ENCODE data around the gene COX7B.
"Not testable (repeated sequence)": the region's sequence is repeated elsewhere in the genome, so short reads cannot be mapped to it uniquely, and the experiment has no call there.

Gene COX7B

GRCh38 chrX:77917294-77917933 is 18.1 kb downstream of the COX7B start:
- no peaks in the 10 kb centered on the region for H3K36me3 ChIP-seq (ENCODE audit: insufficient read depth)
- no peaks in the 10 kb centered on the region for H3K27me3 ChIP-seq (ENCODE audit: insufficient read depth, low read depth)
- peak overlapping the region; percentile 57 for H3K4me2 ChIP-seq
- no peak for TF ChIP-seq CTCF (conservative IDR thresholded peaks at IDR 0.05; ENCODE audit: low read depth, low read length)
- H3K27ac ChIP-seq: no peak overlapping the region; the same call in 1 of the 2 replicates
- H3K9ac ChIP-seq: no peak overlapping the region; the same call in 1 of the 2 replicates
- peaks cover 9% of the 10 kb centered on the region for H3K4me1 ChIP-seq (ENCODE audit: low read depth, poor library complexity, severe bottlenecking)
- H4K20me1 ChIP-seq (ENCODE audit: insufficient read depth): no peaks in the 10 kb centered on the region
- H3K4me3 ChIP-seq (IDR thresholded peaks at IDR 0.05; ENCODE audit: insufficient read depth, low read depth, low read length): no peak overlapping the region
- no peak overlapping the region; the same call in 1 of the 2 replicates for H2AFZ ChIP-seq (ENCODE audit: low read depth)
- no peaks in the 10 kb centered on the region for H3K79me2 ChIP-seq (ENCODE audit: insufficient read depth, low read depth)

- H3K4me1 ChIP-seq (ENCODE audit: low read depth, poor library complexity, severe bottlenecking): peaks cover 8% of the 10 kb centered on the region
- no peak for TF ChIP-seq CTCF (conservative IDR thresholded peaks at IDR 0.05; ENCODE audit: low read depth, low read length)
- H3K4me3 ChIP-seq (IDR thresholded peaks at IDR 0.05; ENCODE audit: insufficient read depth, low read depth, low read length): no peak overlapping the region
- no peak overlapping the region for H3K9ac ChIP-seq
- H2AFZ ChIP-seq (ENCODE audit: low read depth): no peak overlapping the region
- no peak overlapping the region for H3K27ac ChIP-seq
- no peaks in the 10 kb centered on the region for H3K79me2 ChIP-seq (ENCODE audit: insufficient read depth, low read depth)
- no peaks in the 10 kb centered on the region for H3K36me3 ChIP-seq (ENCODE audit: insufficient read depth)
- no peak overlapping the region for H3K4me2 ChIP-seq
- H4K20me1 ChIP-seq (ENCODE audit: insufficient read depth): no peaks in the 10 kb centered on the region
- H3K27me3 ChIP-seq (ENCODE audit: insufficient read depth, low read depth): no peaks in the 10 kb centered on the region
Measured at GRCh38 chrX:77918568-77918967, 19.3 kb downstream of the COX7B start.

- H3K27ac ChIP-seq; H3K4me2 ChIP-seq; H4K20me1 ChIP-seq (ENCODE audit: insufficient read depth); H3K27me3 ChIP-seq (ENCODE audit: insufficient read depth, low read depth); H3K4me1 ChIP-seq (ENCODE audit: low read depth, poor library complexity, severe bottlenecking); H2AFZ ChIP-seq (ENCODE audit: low read depth); H3K4me3 ChIP-seq (IDR thresholded peaks at IDR 0.05; ENCODE audit: insufficient read depth, low read depth, low read length); H3K79me2 ChIP-seq (ENCODE audit: insufficient read depth, low read depth); H3K9ac ChIP-seq; H3K36me3 ChIP-seq (ENCODE audit: insufficient read depth): not testable (repeated sequence)
Measured at GRCh38 chrX:77919370-77919769, 20.1 kb downstream of the COX7B start.

- no peaks in the 10 kb centered on the region for H3K27me3 ChIP-seq (ENCODE audit: insufficient read depth, low read depth)
- H3K4me2 ChIP-seq: no peak overlapping the region
Measured at GRCh38 chrX:77922787-77923186, 23.5 kb downstream of the COX7B start.

More at GRCh38 chrX:77922787-77923186, 23.5 kb downstream of the COX7B start:
- Histone ChIP-seq H3K4me1 (ENCODE audit: low read depth, poor library complexity, severe bottlenecking) (peaks cover 26% of the 10 kb centered on the region), H2AFZ (ENCODE audit: low read depth) (no peak overlapping the region), H3K36me3 (ENCODE audit: insufficient read depth) (no peaks in the 10 kb centered on the region), H3K79me2 (ENCODE audit: insufficient read depth, low read depth) (no peaks in the 10 kb centered on the region), H3K27ac (no peak overlapping the region), H4K20me1 (ENCODE audit: insufficient read depth) (no peaks in the 10 kb centered on the region), H3K9ac (no peak overlapping the region), H3K4me3 (IDR thresholded peaks at IDR 0.05; ENCODE audit: insufficient read depth, low read depth, low read length) (no peak overlapping the region)
- no peak for TF ChIP-seq CTCF (conservative IDR thresholded peaks at IDR 0.05; ENCODE audit: low read depth, low read length)
